HEK293 (cell line): Measurements from ENCODE around the gene INSL3.

Experiments used
- CTCF ChIP-seq: fragments of 450-650 bp; formaldehyde crosslinking; IDR thresholded peaks from 2 replicates; pipeline ENCODE4 v1.5.1; 2016; ENCODE audit warnings: missing biosample characterization, missing genetic modification characterization
- PATZ1 ChIP-seq: fragments of 450-650 bp; formaldehyde crosslinking; IDR thresholded peaks from 2 replicates; pipeline ENCODE4 v1.5.1; 2016; ENCODE audit warnings: missing biosample characterization, missing genetic modification characterization
- SETDB1 ChIP-seq: IDR thresholded peaks from one replicate; pipeline ENCODE4 v1.6.1; 2017; ENCODE audit warnings: mild to moderate bottlenecking, low read length, moderate library complexity, mixed read lengths; ENCODE audit not compliant: insufficient read length
- YY1 ChIP-seq: fragments of 450-650 bp; formaldehyde crosslinking; IDR thresholded peaks from 2 replicates; pipeline ENCODE4 v1.5.1; 2018; ENCODE audit warnings: missing biosample characterization, missing genetic modification characterization
- ZFP37 ChIP-seq: fragments of 450-650 bp; formaldehyde crosslinking; IDR thresholded peaks from 2 replicates; pipeline ENCODE4 v1.5.1; 2016; ENCODE audit warnings: missing biosample characterization, missing genetic modification characterization
- ZNF274 ChIP-seq, 2 experiments: fragments of 200-500 bp in 1 of 2; fragments of 450-650 bp in 1 of 2; sonication (Bioruptor generic) in 1 of 2; formaldehyde crosslinking in 1 of 2; IDR thresholded peaks; 2 replicates each; pipeline versions ENCODE4 v1.5.1 to v1.6.1; 2014 to 2016; ENCODE audit warnings: borderline replicate concordance in 1 of 2, inconsistent platforms in 1 of 2, low read length in 1 of 2, missing biosample characterization in 1 of 2, missing genetic modification characterization in 1 of 2
- ZNF529 ChIP-seq: fragments of 450-650 bp; formaldehyde crosslinking; IDR thresholded peaks from 2 replicates; pipeline ENCODE4 v1.5.1; 2017; ENCODE audit warnings: missing genetic modification characterization, missing biosample characterization; ENCODE audit not compliant: insufficient replicate concordance
- ZNF747 ChIP-seq: fragments of 450-650 bp; formaldehyde crosslinking; IDR thresholded peaks from 2 replicates; pipeline ENCODE4 v1.5.1; 2016; ENCODE audit warnings: missing biosample characterization, missing genetic modification characterization
- ZNF785 ChIP-seq: fragments of 450-650 bp; formaldehyde crosslinking; IDR thresholded peaks from 2 replicates; pipeline ENCODE4 v1.5.1; 2016; ENCODE audit warnings: missing biosample characterization, missing genetic modification characterization
- ZSCAN5A ChIP-seq: fragments of 450-650 bp; formaldehyde crosslinking; IDR thresholded peaks from 2 replicates; pipeline ENCODE4 v1.5.1; 2016; ENCODE audit warnings: missing biosample characterization, missing genetic modification characterization

- no peak for TF ChIP-seq CTCF (tag by site-specific recombination)
- no peak for TF ChIP-seq ZNF747
- no peak for TF ChIP-seq ZFP37 (tag by site-specific recombination)
- no peak for TF ChIP-seq ZNF274 (IDR thresholded peaks at IDR 0.05; ENCODE audit: low read length)
- no peak for TF ChIP-seq ZNF274 (tag by site-specific recombination; IDR thresholded peaks at IDR 0.05; ENCODE audit: borderline replicate concordance)
- TF ChIP-seq ZNF529 (tag by site-specific recombination), result no peak
- TF ChIP-seq SETDB1, result no peak
- no peak for TF ChIP-seq ZSCAN5A
- TF ChIP-seq YY1 (tag by site-specific recombination), result no peak
- TF ChIP-seq PATZ1, result no peak
- no peak for TF ChIP-seq ZNF785 (tag by site-specific recombination)
These were observed 20.1 kb upstream of the INSL3 start for GRCh38 chr19:17841371-17841809.
